B cell (primary cell): Measurements from ENCODE around the gene SHC2. TPM values are rescaled to one million over a fixed set of nuclear protein-coding genes. Genes with fewer than 3 reads are reported as not detected.

Experiments
- ATAC-seq: fragments of 200-7000 bp; cut with Tn5 transposase; one replicate; pipeline ENCODE4 v1.10.0; 2021; ENCODE audit warnings: low read depth, mild to moderate bottlenecking, moderate number of reproducible peaks, moderate library complexity
- CTCF ChIA-PET: fragments of 350-600 bp; sonication (Branson Sonifier 250); formaldehyde crosslinking; loops from one replicate; lab custom pipeline; 2021; ENCODE audit warnings: antibody characterized with exemption, inconsistent platforms; lab: Charles Lee
- POLR2A ChIA-PET: fragments of 350-600 bp; sonication (Branson Sonifier 250); formaldehyde crosslinking; loops from one replicate; lab custom pipeline; 2021; ENCODE audit warnings: antibody characterized with exemption; lab: Charles Lee
- DNase-seq: peaks from one replicate; pipeline ENCODE4 v3.0.0; 2013
- H2AFZ ChIP-seq: 2 replicates; pipeline ENCODE4 v1.6.1; 2012; ENCODE audit warnings: mild to moderate bottlenecking, low read depth, low read length; ENCODE audit not compliant: insufficient read depth, poor library complexity, severe bottlenecking
- H3K27ac ChIP-seq, 2 donors: 1 replicate in 1 of 2; 2 replicates in 1 of 2; pipeline ENCODE4 v1.5.1; 2012 to 2013; ENCODE audit warnings: low read length in 2 of 2, mild to moderate bottlenecking in 2 of 2, moderate library complexity in 1 of 2
- H3K27me3 ChIP-seq, 4 experiments: fragments of 200-600 bp in 1 of 4; sonication (generic) in 1 of 4; replicated peaks in 1 of 4; 1 replicate in 2 of 4; 2 replicates in 2 of 4; pipeline versions ENCODE4 v1.6.1 to v1.7.0; 2013 to 2016; ENCODE audit warnings: low read length in 3 of 4, mild to moderate bottlenecking in 2 of 4, mixed read lengths in 1 of 4, moderate library complexity in 1 of 4; ENCODE audit not compliant: insufficient read depth in 4 of 4, control insufficient read depth in 3 of 4; ENCODE audit errors: control extremely low read depth in 1 of 4
- H3K36me3 ChIP-seq, 2 experiments: replicated peaks in 1 of 2; 1 replicate in 1 of 2; 2 replicates in 1 of 2; pipeline versions ENCODE4 v1.6.1 to v1.7.1; 2013; ENCODE audit warnings: low read length in 1 of 2; ENCODE audit not compliant: insufficient read depth in 2 of 2, control insufficient read depth in 1 of 2; ENCODE audit errors: control extremely low read depth in 1 of 2, extremely low read depth in 1 of 2
- H3K4me1 ChIP-seq, 2 donors: fragments of 200-600 bp in 1 of 2; sonication (generic) in 1 of 2; 1 replicate in 1 of 2; 2 replicates in 1 of 2; pipeline versions ENCODE4 v1.5.1 to v1.6.1; 2013 to 2017; ENCODE audit warnings: low read length in 2 of 2; ENCODE audit not compliant: control insufficient read depth in 2 of 2, insufficient read depth in 2 of 2
- H3K4me2 ChIP-seq: replicated peaks from 2 replicates; pipeline ENCODE3; 2012; ENCODE audit warnings: mild to moderate bottlenecking, low read depth, low read length; ENCODE audit not compliant: poor library complexity, severe bottlenecking
- H3K4me3 ChIP-seq, 5 experiments: fragments of 200-600 bp in 1 of 5; sonication (generic) in 1 of 5; 1 replicate in 3 of 5; 2 replicates in 2 of 5; pipeline versions ENCODE4 v1.5.1 to v1.7.0; 2011 to 2016; ENCODE audit warnings: low read length in 4 of 5, mild to moderate bottlenecking in 4 of 5, low read depth in 2 of 5, control low read depth in 1 of 5, moderate library complexity in 1 of 5; ENCODE audit not compliant: insufficient read depth in 1 of 5; ENCODE audit errors: control extremely low read depth in 1 of 5, extremely low read depth in 1 of 5
- H3K79me2 ChIP-seq: fragments of 200-600 bp; sonication (generic); one replicate; pipeline ENCODE4 v1.6.0; 2016; ENCODE audit warnings: low read length; ENCODE audit not compliant: control insufficient read depth, insufficient read depth
- H3K9ac ChIP-seq: fragments of 200-600 bp; sonication (generic); 2 replicates; pipeline ENCODE4 v1.6.1; 2017; ENCODE audit warnings: mild to moderate bottlenecking, low read length, moderate library complexity
- H3K9me3 ChIP-seq, 3 donors: one replicate each; pipeline versions ENCODE4 v1.6.1 to v1.7.1; 2013; ENCODE audit warnings: low read length in 2 of 3; ENCODE audit not compliant: control insufficient read depth in 2 of 3, insufficient read depth in 1 of 3; ENCODE audit errors: control extremely low read depth in 1 of 3
- H4K20me1 ChIP-seq: 2 replicates; pipeline ENCODE4 v1.6.0; 2012; ENCODE audit warnings: mild to moderate bottlenecking, low read length; ENCODE audit not compliant: insufficient read depth, control insufficient read depth, poor library complexity, severe bottlenecking
- H3K27ac Mint-ChIP-seq: one replicate; pipeline ENCODE4 v1.8.0; 2021; ENCODE audit warnings: mixed read lengths
- H3K27me3 Mint-ChIP-seq: one replicate; pipeline ENCODE4 v1.8.0; 2021; ENCODE audit warnings: mixed read lengths
- H3K4me1 Mint-ChIP-seq: one replicate; pipeline ENCODE4 v1.8.0; 2021; ENCODE audit warnings: mixed read lengths
- H3K4me3 Mint-ChIP-seq: one replicate; pipeline ENCODE4 v1.8.0; 2021; ENCODE audit warnings: mixed read lengths
- H3K9me3 Mint-ChIP-seq: one replicate; pipeline ENCODE4 v1.8.0; 2022; ENCODE audit warnings: mixed read lengths; ENCODE audit not compliant: insufficient read depth
- CTCF ChIP-seq: fragments of 200-600 bp; IDR thresholded peaks from one replicate; pipeline ENCODE4 v1.8.0; 2022; ENCODE audit warnings: antibody characterized with exemption, mild to moderate bottlenecking
- EZH2 ChIP-seq: IDR thresholded peaks from 2 replicates; pipeline ENCODE4 v1.6.1; 2012; ENCODE audit warnings: borderline replicate concordance, low read depth, mild to moderate bottlenecking, moderate library complexity, low read length; ENCODE audit not compliant: insufficient read depth, poor library complexity, severe bottlenecking
- WGBS: methylation state at CpG from one replicate; pipeline ENCODE4 v1.1.5; 2013; ENCODE audit warnings: missing lambda C conversion rate; ENCODE audit not compliant: insufficient coverage; 5-methylcytosine and 5-hydroxymethylcytosine counted together
- intact Hi-C: fragments of 100-400 bp; cut with micrococcal nuclease; formaldehyde crosslinking; loops from one replicate; pipeline ENCODE4 v1.10.0; 2022
- polyA plus RNA-seq: library from polyadenylated mRNA; depleted of rRNA; stranded (reverse); fragments of >200 nt; gene quantifications from 2 replicates; pipeline ENCODE4 v1.2.3, GENCODE V29; 2012
- total RNA-seq, 2 donors: library from RNA; stranded (reverse); fragments of 120-200 nt in 1 of 2; gene quantifications; 1 replicate in 1 of 2; 2 replicates in 1 of 2; pipeline versions ENCODE4 v1.2.3 to v1.2.4, GENCODE V29; 2013 to 2022

SHC2 gene
- total and polyA plus RNA-seq, 2 donors (not counting 1 experiment from before 2014, with no cell fraction given): 0.19 TPM; not detected in 1

DNA sequence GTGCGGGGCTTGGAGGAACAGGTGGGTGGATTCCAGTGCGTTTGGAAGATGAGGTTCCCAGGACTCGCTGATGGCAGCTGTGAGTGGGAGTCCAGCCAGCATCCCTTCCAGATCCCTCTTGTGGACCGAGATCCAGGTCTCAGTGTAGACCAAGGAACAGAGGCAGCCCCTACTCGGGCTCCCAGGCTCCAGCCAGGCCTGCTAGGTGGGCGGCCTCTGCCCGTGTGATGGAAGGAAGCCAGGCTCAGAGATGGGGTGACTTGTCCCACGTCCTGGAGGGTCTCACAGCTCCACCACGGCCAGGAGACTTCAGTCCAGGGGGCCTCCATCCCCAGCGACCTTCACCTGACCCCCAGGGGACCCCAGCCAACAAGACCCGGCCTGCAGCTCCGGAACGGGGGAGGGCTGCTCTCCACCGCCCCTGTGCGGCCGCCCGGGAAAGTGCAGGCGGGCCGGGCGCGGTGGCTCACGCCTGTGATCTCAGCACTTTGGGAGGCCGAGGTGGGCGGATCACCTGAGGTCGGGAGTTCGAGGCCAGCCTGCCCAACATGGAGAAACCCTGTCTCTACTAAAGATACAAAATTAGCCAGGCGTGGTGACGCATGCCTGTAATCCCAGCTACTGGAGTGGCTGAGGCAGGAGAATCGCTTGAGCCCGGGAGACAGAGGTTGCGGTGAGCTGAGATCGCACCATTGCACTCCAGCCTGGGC, 34.7 kb upstream of the SHC2 start:
- H3K4me3 Mint-ChIP-seq: no peak overlapping the region
- no peaks in the 10 kb centered on the region for H3K79me2 ChIP-seq
- H3K36me3 ChIP-seq: no peaks in the 10 kb centered on the region
- H3K9me3 ChIP-seq: peaks cover 0 to 33% (median 0%) of the 10 kb centered on the region in 3 donors
- no peaks in the 10 kb centered on the region for H3K9me3 Mint-ChIP-seq
- no peak overlapping the region for H3K27ac Mint-ChIP-seq
- TF ChIP-seq CTCF (peak; percentile 71), EZH2 (no peak)
- intact Hi-C loops: no loop called here
- H3K4me1 Mint-ChIP-seq: peaks cover 4% of the 10 kb centered on the region
- POLR2A ChIA-PET: interaction anchor here (0.9 kb wide), 1 partner anchor 11 kb away, joined by 3 read pairs; no protein-coding TSS in a partner anchor
- H3K4me3 ChIP-seq: no peak overlapping the region
- no peak overlapping the region for H3K27ac ChIP-seq
- no peaks in the 10 kb centered on the region for H4K20me1 ChIP-seq
- ATAC-seq (peak; percentile 46), DNase-seq (peak; percentile 55)
- WGBS: 38% methylated on average over 32 of the region's 32 CpGs
- H2AFZ ChIP-seq: no peak overlapping the region
- peaks cover 0 to 46% (median 14%) of the 10 kb centered on the region in 4 experiments for H3K27me3 ChIP-seq
- peaks cover 16 to 18% of the 10 kb centered on the region in 2 donors for H3K4me1 ChIP-seq
- H3K4me2 ChIP-seq: no peak overlapping the region
- no peak overlapping the region for H3K9ac ChIP-seq
- CTCF ChIA-PET: interaction anchor here (1.3 kb wide), 1 partner anchor 11 kb away, joined by 5 read pairs; no protein-coding TSS in a partner anchor
- peaks cover 12% of the 10 kb centered on the region for H3K27me3 Mint-ChIP-seq

GRCh38 chr19:495081-495401, 34.2 kb upstream of the SHC2 start:
- peaks cover 12% of the 10 kb centered on the region for H3K27me3 Mint-ChIP-seq
- no peak overlapping the region for H3K27ac ChIP-seq
- WGBS: 79% methylated on average over 6 of the region's 10 CpGs
- no peaks in the 10 kb centered on the region for H3K36me3 ChIP-seq
- no peak for TF ChIP-seq CTCF
- no peak for TF ChIP-seq EZH2
- peaks cover 0 to 46% (median 14%) of the 10 kb centered on the region in 4 experiments for H3K27me3 ChIP-seq
- H3K4me1 Mint-ChIP-seq: peaks cover 4% of the 10 kb centered on the region
- H4K20me1 ChIP-seq: no peaks in the 10 kb centered on the region
- H3K9me3 Mint-ChIP-seq: no peaks in the 10 kb centered on the region
- POLR2A ChIA-PET: no interaction called here
- intact Hi-C loops: no loop called here
- H3K4me3 ChIP-seq: no peak overlapping the region
- H3K9me3 ChIP-seq: peaks cover 0 to 33% (median 0%) of the 10 kb centered on the region in 3 donors
- H3K4me3 Mint-ChIP-seq: no peak overlapping the region
- H2AFZ ChIP-seq: no peak overlapping the region
- no peaks in the 10 kb centered on the region for H3K79me2 ChIP-seq
- no peak overlapping the region for H3K27ac Mint-ChIP-seq
- no peak overlapping the region for H3K9ac ChIP-seq
- DNase-seq (no peak), ATAC-seq (no peak)
- peaks cover 16 to 18% of the 10 kb centered on the region in 2 donors for H3K4me1 ChIP-seq
- H3K4me2 ChIP-seq: no peak overlapping the region
- CTCF ChIA-PET: interaction anchor here (1.3 kb wide), 1 partner anchor 12 kb away, joined by 5 read pairs; no protein-coding TSS in a partner anchor
